Central memory CD8-positive, alpha-beta T cell (primary cell): ENCODE measurements around the gene TUBA8.
A peak's percentile ranks its signal among the peaks of the same experiment; 100 is the strongest.
"Not testable (repeated sequence)": the region's sequence is repeated elsewhere in the genome, so short reads cannot be mapped to it uniquely, and the experiment has no call there.

Experiments
- ATAC-seq: fragments of 150-1000 bp; cut with Tn5 transposase; replicated peaks from 2 replicates; pipeline ENCODE4 v1.10.0; 2022; ENCODE audit warnings: mild to moderate bottlenecking, moderate FRiP score, moderate number of reproducible peaks; ENCODE audit not compliant: poor library complexity, severe bottlenecking; ENCODE audit errors: extremely low read depth
- DNase-seq, 2 donors: peaks; one replicate each; pipeline ENCODE4 v3.0.0; 2021; ENCODE audit warnings: low spot score in 2 of 2
- H3K27ac Mint-ChIP-seq: one replicate; pipeline ENCODE4 v1.8.0; 2022; ENCODE audit warnings: low read depth, mild to moderate bottlenecking, moderate library complexity, mixed read lengths
- H3K27me3 Mint-ChIP-seq: one replicate; pipeline ENCODE4 v1.8.0; 2022; ENCODE audit warnings: mixed read lengths
- H3K36me3 Mint-ChIP-seq: one replicate; pipeline ENCODE4 v1.8.0; 2022; ENCODE audit warnings: mild to moderate bottlenecking, moderate library complexity, mixed read lengths; ENCODE audit not compliant: insufficient read depth
- H3K4me1 Mint-ChIP-seq: one replicate; pipeline ENCODE4 v1.8.0; 2022; ENCODE audit warnings: mixed read lengths
- H3K4me3 Mint-ChIP-seq: one replicate; pipeline ENCODE4 v1.8.0; 2022; ENCODE audit warnings: mild to moderate bottlenecking, moderate library complexity, mixed read lengths
- H3K9me3 Mint-ChIP-seq: one replicate; pipeline ENCODE4 v1.8.0; 2022; ENCODE audit warnings: mixed read lengths

Gene TUBA8

GRCh38 chr22:18100781-18101180 lies 9.8 kb upstream of the TUBA8 start:
- DNase-seq (no peak), ATAC-seq (no peak)
- Mint-ChIP-seq H3K36me3 (peaks cover 5% of the 10 kb centered on the region), H3K4me3 (no peak overlapping the region), H3K27me3 (peaks cover 17% of the 10 kb centered on the region), H3K9me3 (no peaks in the 10 kb centered on the region), H3K4me1 (peaks cover 8% of the 10 kb centered on the region), H3K27ac (no peak overlapping the region)

- H3K4me3 Mint-ChIP-seq, result no peak overlapping the region
- H3K27me3 Mint-ChIP-seq, result peaks cover 24% of the 10 kb centered on the region
- H3K4me1 Mint-ChIP-seq, result peaks cover 11% of the 10 kb centered on the region
- peaks cover 2% of the 10 kb centered on the region for H3K36me3 Mint-ChIP-seq
- H3K9me3 Mint-ChIP-seq, result no peaks in the 10 kb centered on the region
- no peak for ATAC-seq
- no peak overlapping the region for H3K27ac Mint-ChIP-seq
- no peak for DNase-seq
Measured at GRCh38 chr22:18101536-18101935, 9.1 kb upstream of the TUBA8 start.

GRCh38 chr22:18103527-18104269 lies 6.9 kb upstream of the TUBA8 start:
- Mint-ChIP-seq H3K4me1 (peaks cover 6% of the 10 kb centered on the region), H3K9me3 (no peaks in the 10 kb centered on the region), H3K27ac (no peak overlapping the region), H3K27me3 (peaks cover 38% of the 10 kb centered on the region), H3K4me3 (no peak overlapping the region), H3K36me3 (no peaks in the 10 kb centered on the region)
- ATAC-seq (no peak), DNase-seq (no peak)

GRCh38 chr22:18104566-18104965 lies 6.0 kb upstream of the TUBA8 start:
- no peak overlapping the region for H3K27ac Mint-ChIP-seq
- H3K9me3 Mint-ChIP-seq, result no peaks in the 10 kb centered on the region
- H3K36me3 Mint-ChIP-seq, result no peaks in the 10 kb centered on the region
- H3K4me1 Mint-ChIP-seq, result peaks cover 9% of the 10 kb centered on the region
- H3K4me3 Mint-ChIP-seq, result no peak overlapping the region
- peaks cover 46% of the 10 kb centered on the region for H3K27me3 Mint-ChIP-seq
- DNase-seq (no peak), ATAC-seq (no peak)

GRCh38 chr22:18105981-18106380 lies 4.6 kb upstream of the TUBA8 start:
- H3K4me3 Mint-ChIP-seq, DNase-seq, H3K27ac Mint-ChIP-seq, ATAC-seq, H3K36me3 Mint-ChIP-seq, H3K9me3 Mint-ChIP-seq: not testable (repeated sequence)
- Mint-ChIP-seq H3K4me1 (peaks cover 21% of the 10 kb centered on the region), H3K27me3 (peaks cover 60% of the 10 kb centered on the region)

GRCh38 chr22:18106550-18107341 lies 3.9 kb upstream of the TUBA8 start:
- H3K4me3 Mint-ChIP-seq, H3K9me3 Mint-ChIP-seq, H3K27ac Mint-ChIP-seq, H3K36me3 Mint-ChIP-seq, DNase-seq, ATAC-seq: not testable (repeated sequence)
- peaks cover 63% of the 10 kb centered on the region for H3K27me3 Mint-ChIP-seq
- peaks cover 22% of the 10 kb centered on the region for H3K4me1 Mint-ChIP-seq

- DNase-seq, result no peak
- Mint-ChIP-seq H3K4me3 (no peak overlapping the region), H3K27ac (no peak overlapping the region), H3K9me3 (no peaks in the 10 kb centered on the region), H3K4me1 (peaks cover 22% of the 10 kb centered on the region), H3K36me3 (peaks cover 1% of the 10 kb centered on the region), H3K27me3 (peaks cover 63% of the 10 kb centered on the region)
- ATAC-seq, result no peak
Measured at GRCh38 chr22:18108187-18108586, 2.4 kb upstream of the TUBA8 start.

- Mint-ChIP-seq H3K4me3 (peak overlapping the region; percentile 53), H3K9me3 (no peaks in the 10 kb centered on the region), H3K36me3 (peaks cover 1% of the 10 kb centered on the region), H3K27ac (no peak overlapping the region), H3K4me1 (peaks cover 34% of the 10 kb centered on the region), H3K27me3 (peaks cover 58% of the 10 kb centered on the region)
- ATAC-seq (no peak), DNase-seq (no peak)
Measured at GRCh38 chr22:18109410-18110193, 1.0 kb upstream of the TUBA8 start.

- H3K36me3 Mint-ChIP-seq, result peaks cover 1% of the 10 kb centered on the region
- ATAC-seq (no peak), DNase-seq (no peak)
- H3K9me3 Mint-ChIP-seq, result no peaks in the 10 kb centered on the region
- H3K27ac Mint-ChIP-seq, result no peak overlapping the region
- H3K27me3 Mint-ChIP-seq, result peaks cover 43% of the 10 kb centered on the region
- H3K4me3 Mint-ChIP-seq, result peak overlapping the region; percentile 53
- peaks cover 28% of the 10 kb centered on the region for H3K4me1 Mint-ChIP-seq
Measured at GRCh38 chr22:18110954-18111758, 547 bp downstream of the TUBA8 start.

- ATAC-seq, result no peak
- H3K27me3 Mint-ChIP-seq, result peaks cover 38% of the 10 kb centered on the region
- no peaks in the 10 kb centered on the region for H3K9me3 Mint-ChIP-seq
- H3K4me3 Mint-ChIP-seq, result no peak overlapping the region
- peaks cover 1% of the 10 kb centered on the region for H3K36me3 Mint-ChIP-seq
- DNase-seq, result no peak
- H3K27ac Mint-ChIP-seq, result no peak overlapping the region
- H3K4me1 Mint-ChIP-seq, result peaks cover 28% of the 10 kb centered on the region
Measured at GRCh38 chr22:18111759-18112330, 1.2 kb downstream of the TUBA8 start.

GRCh38 chr22:18112440-18112839 lies 1.8 kb downstream of the TUBA8 start:
- no peak overlapping the region for H3K27ac Mint-ChIP-seq
- H3K4me1 Mint-ChIP-seq, result peaks cover 28% of the 10 kb centered on the region
- no peak for ATAC-seq

More at GRCh38 chr22:18112440-18112839, 1.8 kb downstream of the TUBA8 start:
- Mint-ChIP-seq H3K9me3 (no peaks in the 10 kb centered on the region), H3K36me3 (peaks cover 1% of the 10 kb centered on the region), H3K27me3 (peaks cover 38% of the 10 kb centered on the region), H3K4me3 (no peak overlapping the region)
- DNase-seq, result no peak
